ENCODE measurements around the gene ABCB9.
A peak's percentile ranks its signal among the peaks of the same experiment; 100 is the strongest.
"Not testable (repeated sequence)": the region's sequence is repeated elsewhere in the genome, so short reads cannot be mapped to it uniquely, and the experiment has no call there.

The ABCB9 gene

DNA sequence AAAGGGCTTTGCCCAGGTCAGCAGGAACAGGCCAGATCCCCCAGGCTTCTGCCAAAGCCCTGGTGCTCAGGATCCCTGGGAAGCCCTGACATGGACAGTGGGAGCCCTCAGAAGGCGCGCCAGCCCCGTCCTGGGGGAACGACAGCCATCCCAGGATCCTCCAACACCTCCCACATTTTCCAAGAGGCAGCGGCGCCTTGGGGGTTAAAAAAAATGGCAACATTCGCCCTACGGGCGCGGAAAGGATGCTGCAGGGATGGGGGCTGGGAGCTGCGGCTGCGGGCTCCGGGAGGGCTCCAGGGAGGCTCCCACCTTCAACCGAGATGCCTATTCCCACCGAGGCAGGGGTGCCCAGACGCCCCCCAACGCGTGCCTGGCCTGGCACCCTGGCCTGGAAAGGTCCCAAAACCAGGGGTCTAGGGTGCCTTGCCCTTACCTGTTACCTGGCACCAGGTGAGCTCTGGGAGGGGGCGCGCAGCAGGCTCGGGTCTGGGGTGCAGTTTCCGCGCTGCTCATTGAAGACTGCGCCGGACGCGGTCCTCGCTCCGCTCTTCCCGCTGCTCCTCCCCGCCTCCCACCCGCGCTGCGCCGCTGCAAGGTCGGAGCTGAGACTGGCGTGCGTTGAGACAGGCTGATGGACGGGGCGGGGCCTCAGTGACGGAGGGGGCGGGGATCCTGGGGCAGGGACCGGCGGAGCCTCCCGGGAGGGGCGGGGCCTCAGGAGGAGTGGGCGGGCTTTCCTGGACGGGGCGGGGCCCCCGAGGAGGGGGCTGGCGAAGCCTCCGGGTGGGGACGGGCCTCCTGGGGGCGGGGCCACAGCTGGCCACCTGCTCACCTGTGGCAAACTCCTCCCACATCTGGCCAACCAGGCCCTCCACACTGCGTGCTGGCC is at the start of gene ABCB9:
TSS of gene ABCB9 (minus strand) at position 613 of the 892 bp plus-strand sequence. CDS start 6,228 bp downstream, outside the sequence.
- peak; percentile 93 for DNase-seq

DNA sequence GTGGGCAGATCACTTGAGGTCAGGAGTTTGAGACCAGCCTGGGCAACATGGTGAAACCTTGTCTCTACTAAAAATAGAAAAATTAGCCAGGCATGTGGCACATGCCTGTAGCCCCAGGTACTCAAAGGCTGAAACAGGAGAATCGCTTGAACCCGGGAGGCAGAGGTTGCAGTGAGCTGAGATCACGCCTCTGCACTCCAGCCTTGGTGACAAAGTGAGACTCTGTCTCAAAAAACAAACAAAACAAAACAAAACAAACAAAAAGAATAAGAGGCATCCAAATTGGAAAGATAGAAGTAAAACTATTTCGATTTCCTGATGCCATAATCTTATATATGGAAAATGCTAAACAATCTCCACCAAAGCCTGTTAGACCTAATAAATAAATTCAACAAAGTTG is 48.2 kb upstream of the ABCB9 start:
- DNase-seq = not testable (repeated sequence)

- DNase-seq = no peak
These were observed 47.2 kb upstream of the ABCB9 start for GRCh38 chr12:123013185-123014095.

DNA sequence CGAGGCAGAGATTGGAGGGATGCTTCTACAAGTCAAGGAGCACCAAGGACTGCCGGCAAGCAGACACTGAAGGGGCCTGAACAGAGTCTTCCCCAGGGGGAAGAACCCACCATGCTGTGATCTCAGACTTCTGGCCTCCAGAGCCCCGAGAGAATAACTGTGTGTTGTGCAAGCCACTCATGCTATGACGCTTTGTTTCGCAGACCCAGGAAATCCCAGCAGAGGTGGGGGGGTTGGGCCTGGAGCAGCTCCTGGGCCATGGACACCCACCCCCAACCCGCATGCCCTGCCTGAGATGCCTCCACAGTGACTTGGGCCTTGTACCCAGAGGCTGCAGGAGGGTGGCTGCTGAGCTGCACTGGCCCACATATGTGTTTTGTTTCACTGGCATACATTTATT is 45.4 kb upstream of the ABCB9 start:
- DNase-seq = no peak

DNA sequence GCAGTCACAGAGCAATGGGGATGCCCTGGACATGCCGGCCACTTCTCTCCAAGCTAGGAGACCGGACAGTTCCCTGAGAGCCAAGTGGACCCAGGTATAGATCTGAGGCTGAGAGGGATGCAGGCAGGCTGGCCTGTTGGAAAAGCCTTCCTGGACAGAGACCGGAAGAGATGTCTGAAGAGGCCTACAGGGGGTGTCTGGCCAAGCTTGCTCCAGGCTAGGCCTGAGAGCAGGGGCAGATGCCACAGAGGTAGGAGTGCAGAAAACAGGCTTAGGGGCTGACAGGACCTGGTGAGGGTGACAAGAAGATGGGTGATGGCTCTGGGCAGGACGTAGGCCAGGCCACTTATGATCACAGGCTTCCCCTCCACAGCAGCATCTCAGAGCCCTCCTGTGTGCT is 44.4 kb upstream of the ABCB9 start:
- DNase-seq = no peak

DNA sequence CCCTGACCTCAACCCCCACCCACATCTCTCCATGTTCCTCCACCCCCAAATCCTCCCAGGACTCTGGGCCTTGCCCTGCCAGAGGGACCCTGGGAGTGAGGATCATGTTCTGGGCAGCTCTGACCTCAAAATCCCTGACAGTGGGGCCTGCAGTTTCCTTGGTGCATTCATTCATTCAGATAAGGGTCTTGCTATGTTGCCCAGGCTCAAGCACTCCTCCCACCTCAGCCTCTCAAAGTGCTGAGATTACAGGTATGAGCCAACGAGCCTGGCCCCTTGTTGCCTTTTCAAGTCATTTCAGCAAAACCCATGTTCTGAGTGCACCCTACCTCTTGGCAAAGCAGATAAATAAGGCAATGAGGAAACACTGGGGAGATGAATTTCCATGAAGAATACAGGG is 43.8 kb upstream of the ABCB9 start:
- no peak for DNase-seq

DNA sequence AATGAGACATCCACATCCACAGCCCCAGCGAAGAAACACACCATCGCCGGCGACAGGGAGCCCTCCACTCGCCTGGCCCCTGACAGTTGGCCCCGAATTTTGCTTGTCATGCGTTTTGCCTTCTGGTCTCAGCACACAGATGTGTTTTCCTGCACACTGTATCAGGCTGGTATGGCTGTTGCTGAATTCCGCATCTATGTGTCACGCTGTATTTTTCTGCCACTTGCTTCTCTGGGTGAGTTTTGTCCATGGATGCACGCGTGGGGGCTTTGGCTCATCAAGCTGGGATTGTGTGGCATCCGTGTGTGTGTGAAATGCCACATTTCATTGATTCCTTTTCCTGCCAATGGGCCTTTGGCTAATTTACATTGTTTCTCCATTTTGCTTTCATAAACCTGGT is 40.7 kb upstream of the ABCB9 start:
- DNase-seq = no peak

DNA sequence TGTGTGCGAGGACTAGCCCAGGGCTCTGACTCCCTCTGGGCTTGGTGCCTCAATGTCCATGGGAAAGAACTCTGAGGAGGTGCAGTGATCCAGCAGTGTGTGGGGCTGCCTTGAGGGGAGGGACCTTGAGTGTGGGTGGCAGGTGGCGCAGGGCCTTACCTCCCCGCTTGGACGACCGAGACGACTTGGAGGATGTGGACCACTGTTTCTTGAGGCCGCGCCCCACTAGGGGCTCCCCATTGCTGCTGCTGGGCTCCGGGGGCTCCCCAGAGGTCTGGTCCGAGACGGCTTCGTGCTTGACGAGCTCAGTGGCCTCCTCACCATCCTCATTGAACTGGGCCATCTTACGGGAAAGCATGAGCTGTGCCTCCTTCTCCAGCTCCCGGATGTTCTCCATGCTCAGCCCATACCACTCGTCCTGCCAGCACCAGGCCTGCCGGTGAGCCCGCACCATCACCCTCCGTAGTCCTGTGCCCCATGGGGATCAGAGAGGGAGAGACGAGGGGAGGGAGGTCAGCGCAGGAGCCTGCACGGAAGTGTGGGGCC is 38.9 kb upstream of the ABCB9 start:
- no peak for DNase-seq

DNA sequence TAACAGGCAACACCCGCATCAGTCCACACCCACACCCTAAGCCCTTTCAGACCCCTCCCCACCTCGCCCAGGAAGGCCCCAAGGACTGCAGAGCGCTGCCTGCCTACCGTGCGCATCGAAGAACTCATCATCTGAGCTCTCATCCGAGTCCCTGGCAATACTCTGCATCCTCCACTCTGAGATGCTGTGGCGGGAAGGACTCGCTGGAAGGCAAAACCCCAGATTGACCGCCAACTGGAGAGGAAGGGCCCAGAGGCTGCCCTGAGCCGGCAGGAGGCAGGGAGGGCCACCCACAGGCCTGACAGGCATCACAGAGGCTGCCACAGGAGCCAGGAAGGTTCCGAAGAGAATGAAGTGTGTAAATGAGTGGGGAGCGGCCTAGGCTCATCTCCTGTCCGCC is 38.0 kb upstream of the ABCB9 start:
- no peak for DNase-seq

DNA sequence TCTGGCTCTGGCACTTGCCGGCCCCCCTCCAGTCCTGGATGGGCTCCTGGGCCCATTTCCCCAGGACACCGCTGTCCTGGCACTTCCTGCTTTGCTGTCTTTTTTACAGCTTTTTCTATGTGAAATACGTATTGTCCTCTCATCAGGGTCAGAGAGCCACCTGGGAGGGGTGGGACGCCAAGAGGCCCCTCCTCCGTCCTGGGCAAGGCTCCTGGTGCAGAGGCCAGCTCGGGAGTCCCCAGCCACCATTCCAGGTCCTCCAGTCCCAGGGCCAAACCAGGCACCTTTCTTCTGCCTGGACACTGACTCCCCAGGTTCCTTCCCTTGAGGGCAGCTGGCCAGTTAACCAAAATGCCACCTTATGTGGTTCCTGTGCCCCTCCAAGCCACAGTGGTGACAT is 37.0 kb upstream of the ABCB9 start:
- DNase-seq = no peak

GRCh38 chr12:123001464-123001863 is 35.2 kb upstream of the ABCB9 start:
- DNase-seq = no peak

DNA sequence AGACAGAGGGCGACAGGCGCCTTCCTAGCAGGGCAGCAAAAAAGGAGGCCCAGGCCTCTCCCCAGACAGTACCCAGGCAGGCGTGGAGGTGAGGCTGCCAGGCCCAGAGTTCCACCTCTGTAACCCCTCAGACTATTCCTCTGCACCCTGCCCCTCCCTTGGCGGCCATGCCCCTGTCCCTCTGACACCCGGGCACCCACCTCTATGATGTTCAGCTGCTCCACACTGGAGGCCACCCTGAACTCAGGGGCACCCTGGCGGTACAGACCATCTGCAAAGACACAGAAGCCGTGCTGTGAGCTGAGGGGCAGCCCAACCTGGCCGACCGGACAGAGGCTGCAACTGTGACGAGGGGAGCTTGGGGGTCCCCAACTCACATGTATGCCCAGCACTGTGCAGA is 34.3 kb upstream of the ABCB9 start:
- no peak for DNase-seq

- DNase-seq = no peak
These were observed 33.7 kb upstream of the ABCB9 start for GRCh38 chr12:122999986-123000420.

GRCh38 chr12:122999196-122999946 is 33.1 kb upstream of the ABCB9 start:
- DNase-seq = no peak

- DNase-seq = no peak
These were observed 32.1 kb upstream of the ABCB9 start for GRCh38 chr12:122998316-122998715.

DNA sequence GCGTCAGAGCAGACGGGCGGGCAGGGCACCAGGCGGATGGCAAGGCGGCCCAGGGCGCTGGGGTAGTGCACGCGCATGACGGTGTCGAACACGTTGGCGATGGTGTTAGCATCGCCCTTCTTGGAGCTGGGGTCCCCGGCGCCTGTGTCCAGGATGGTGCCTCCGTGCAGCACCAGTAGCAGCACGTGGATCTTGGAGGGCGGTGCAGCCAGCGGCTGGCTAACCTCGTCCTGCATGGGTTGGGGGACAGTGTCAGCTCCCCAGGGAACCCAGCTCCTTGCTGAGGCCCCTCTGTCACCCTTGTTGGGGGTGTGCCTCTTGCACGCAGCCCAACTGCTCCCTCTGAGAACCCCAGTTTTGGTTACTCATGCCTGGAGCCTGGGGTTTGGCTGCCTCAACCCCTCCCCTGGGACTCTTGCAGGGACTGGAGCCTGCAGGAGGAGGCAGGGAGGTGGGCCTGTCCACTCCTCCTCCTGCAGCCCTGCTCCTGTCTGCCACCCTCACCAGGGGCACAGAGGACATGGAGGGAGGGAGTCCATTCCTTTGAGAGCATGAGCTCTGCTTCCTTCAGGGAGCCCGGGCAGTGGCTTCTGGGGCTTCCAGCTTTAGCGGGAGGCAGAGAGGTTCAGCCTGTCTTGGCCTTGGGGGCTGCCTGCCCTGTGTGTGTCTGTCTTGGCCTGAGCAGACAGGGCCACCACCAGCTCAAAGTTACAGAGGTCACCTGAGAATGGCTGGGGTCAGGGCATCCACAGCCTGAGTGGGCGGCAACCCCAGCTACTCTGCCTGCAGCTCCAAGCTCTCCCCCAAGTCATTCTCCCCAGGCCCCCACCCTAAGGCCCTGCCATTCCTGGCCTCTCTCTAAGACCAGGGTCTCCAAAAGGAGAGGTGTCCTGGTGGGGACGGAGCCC is 31.3 kb upstream of the ABCB9 start:
- no peak for DNase-seq

DNA sequence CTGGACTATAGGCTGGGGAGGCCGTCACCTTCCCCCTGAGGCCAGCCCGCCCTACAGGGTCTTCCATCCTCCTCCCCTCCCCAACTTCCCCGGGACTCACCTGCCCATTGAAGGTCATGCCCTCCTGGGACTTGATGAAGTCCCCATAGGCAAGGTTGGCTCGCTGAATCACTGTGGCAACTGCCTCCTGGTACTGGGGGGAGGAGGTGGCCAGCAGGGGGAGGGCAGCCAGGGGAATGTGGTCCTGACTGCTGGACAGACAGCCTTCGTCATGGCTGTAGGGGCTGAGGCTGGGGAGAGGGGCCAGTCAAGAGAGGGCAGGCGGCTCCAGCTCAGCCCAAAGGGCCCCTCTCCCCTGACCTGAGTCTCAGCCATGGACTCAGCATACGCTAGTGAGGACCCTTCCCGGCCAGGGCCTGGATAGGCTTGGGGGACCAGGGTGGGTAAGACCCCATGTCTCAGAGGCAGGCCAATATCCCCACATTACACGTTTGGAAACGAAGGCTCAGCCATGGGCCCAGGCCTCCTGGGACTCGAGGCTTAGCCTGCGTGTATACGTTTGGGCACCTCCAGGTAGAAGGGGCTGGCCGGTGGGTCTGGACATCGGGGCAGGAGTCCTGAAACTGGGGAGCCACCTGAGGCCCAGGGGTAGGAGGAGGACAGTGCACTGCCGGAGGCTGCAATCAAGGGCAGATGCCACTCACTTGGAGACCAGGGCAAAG is 30.5 kb upstream of the ABCB9 start:
- DNase-seq = no peak

DNA sequence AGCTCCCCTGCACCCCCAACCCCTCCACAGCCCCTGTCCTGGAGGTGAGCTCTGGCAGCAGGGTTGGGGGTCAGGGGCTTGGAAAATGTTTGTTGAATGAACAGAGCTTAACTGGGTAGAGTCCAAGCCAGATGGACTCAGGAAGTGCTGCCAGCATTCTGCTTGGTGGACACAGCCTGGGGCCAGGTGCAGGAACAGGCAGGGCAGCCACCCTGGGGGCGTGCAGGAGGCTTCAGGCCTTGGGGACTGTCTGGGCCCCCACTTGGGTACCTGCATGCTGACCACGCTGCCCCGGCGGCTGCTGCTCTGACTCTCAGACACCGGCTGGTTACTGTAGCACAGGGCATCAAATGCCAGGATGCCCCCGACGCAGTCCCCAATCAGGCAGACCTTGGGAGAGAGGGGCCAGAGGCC is 29.9 kb upstream of the ABCB9 start:
- DNase-seq = no peak

DNA sequence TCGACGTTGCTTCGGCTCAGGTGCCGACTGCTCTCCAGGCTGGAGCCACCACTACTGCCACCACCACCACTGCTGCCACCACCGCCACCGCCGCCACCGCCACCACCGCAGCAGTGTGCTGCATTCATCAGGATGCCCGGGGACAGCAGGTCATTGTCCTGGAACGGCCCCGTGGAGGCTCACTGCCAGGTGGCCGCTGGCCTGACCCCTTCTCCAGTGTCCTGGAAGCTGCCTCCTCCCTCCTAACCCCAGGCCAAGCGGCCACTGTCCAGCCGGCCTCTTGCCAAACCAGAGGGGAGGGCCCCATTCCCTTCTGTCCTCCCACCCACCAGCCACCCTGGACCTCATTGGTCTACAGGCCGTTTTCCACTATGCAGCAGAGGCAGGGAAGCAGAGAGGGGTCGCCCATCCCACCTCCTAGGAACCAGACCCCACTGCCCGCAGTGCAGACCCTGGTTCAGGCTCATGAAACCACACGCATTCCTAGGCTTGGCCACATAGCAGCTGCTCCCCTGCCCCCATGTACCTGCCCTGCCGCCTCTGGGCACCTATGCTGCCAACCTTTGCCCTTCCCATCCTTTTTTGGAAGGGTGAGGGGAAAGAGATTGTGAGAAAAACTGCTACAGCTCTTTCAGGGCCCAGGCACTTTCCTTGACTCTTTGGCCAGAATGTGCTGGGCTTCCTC is 29.4 kb upstream of the ABCB9 start:
- no peak for DNase-seq

- no peak for DNase-seq
These were observed 28.7 kb upstream of the ABCB9 start for GRCh38 chr12:122994781-122995502.
